CD14-positive monocyte (primary cell): Measurements from ENCODE around the gene LNPEP. TPM values are rescaled to one million over a fixed set of nuclear protein-coding genes. Genes with fewer than 3 reads are reported as not detected.

ENCODE experiments used
- DNase-seq, 3 donors: peaks; one replicate each; pipeline ENCODE4 v3.0.0-alpha.2; 2011 to 2022
- H2AFZ ChIP-seq: 2 replicates; pipeline ENCODE4 v1.6.0; 2012; ENCODE audit warnings: mild to moderate bottlenecking, low read depth, low read length, inconsistent platforms; ENCODE audit not compliant: insufficient read depth, poor library complexity, severe bottlenecking
- H3K27ac ChIP-seq, 2 donors: 1 replicate in 1 of 2; 2 replicates in 1 of 2; pipeline ENCODE4 v1.5.1; 2012 to 2013; ENCODE audit warnings: low read length in 2 of 2, control low read depth in 1 of 2, inconsistent platforms in 1 of 2, low read depth in 1 of 2, mild to moderate bottlenecking in 1 of 2
- H3K27me3 ChIP-seq, 2 donors: one replicate each; pipeline versions ENCODE4 v1.6.0 to v1.6.1; 2011 to 2013; ENCODE audit warnings: low read length in 2 of 2; ENCODE audit not compliant: control insufficient read depth in 2 of 2, insufficient read depth in 2 of 2
- H3K36me3 ChIP-seq, 2 donors: replicated peaks in 1 of 2; 1 replicate in 1 of 2; 2 replicates in 1 of 2; pipeline versions ENCODE4 v1.5.1 to v1.6.1; 2012 to 2013; ENCODE audit warnings: low read length in 2 of 2, control low read depth in 1 of 2, inconsistent platforms in 1 of 2, mild to moderate bottlenecking in 1 of 2; ENCODE audit not compliant: insufficient read depth in 2 of 2, control insufficient read depth in 1 of 2
- H3K4me1 ChIP-seq, 2 donors: 1 replicate in 1 of 2; 2 replicates in 1 of 2; pipeline versions ENCODE4 v1.5.1 to v1.6.1; 2012 to 2013; ENCODE audit warnings: low read length in 2 of 2, control low read depth in 1 of 2, inconsistent platforms in 1 of 2, mild to moderate bottlenecking in 1 of 2, moderate library complexity in 1 of 2; ENCODE audit not compliant: insufficient read depth in 2 of 2, control insufficient read depth in 1 of 2
- H3K4me2 ChIP-seq: replicated peaks from 2 replicates; pipeline ENCODE3; 2012; ENCODE audit warnings: low read length, moderate library complexity, mild to moderate bottlenecking; ENCODE audit not compliant: poor library complexity, severe bottlenecking; ENCODE audit errors: extremely low read depth
- H3K4me3 ChIP-seq, 3 experiments: fragments of 200-600 bp in 1 of 3; sonication (generic) in 1 of 3; replicated peaks in 1 of 3; 1 replicate in 2 of 3; 2 replicates in 1 of 3; pipeline ENCODE4 v1.5.1; 2011 to 2013; ENCODE audit warnings: low read length in 3 of 3, mild to moderate bottlenecking in 3 of 3, control low read depth in 2 of 3, low read depth in 2 of 3, inconsistent platforms in 1 of 3, moderate library complexity in 1 of 3
- H3K79me2 ChIP-seq: 2 replicates; pipeline ENCODE4 v1.6.0; 2012; ENCODE audit warnings: mild to moderate bottlenecking, control low read depth, inconsistent platforms, low read length, moderate library complexity; ENCODE audit not compliant: insufficient read depth
- H3K9ac ChIP-seq: 2 replicates; pipeline ENCODE4 v1.6.0; 2017; ENCODE audit warnings: low read length, mild to moderate bottlenecking; ENCODE audit not compliant: insufficient read depth, poor library complexity, severe bottlenecking
- H3K9me3 ChIP-seq, 2 donors: replicated peaks in 1 of 2; 1 replicate in 1 of 2; 2 replicates in 1 of 2; pipeline versions ENCODE4 v1.5.1 to v1.6.1; 2012 to 2013; ENCODE audit warnings: low read length in 2 of 2, control low read depth in 1 of 2; ENCODE audit not compliant: control insufficient read depth in 1 of 2, insufficient read depth in 1 of 2
- H4K20me1 ChIP-seq: 2 replicates; pipeline ENCODE4 v1.6.0; 2012; ENCODE audit warnings: mild to moderate bottlenecking, low read length, control low read depth, moderate library complexity; ENCODE audit not compliant: insufficient read depth
- H3K27ac Mint-ChIP-seq, 7 donors: one replicate each; pipeline ENCODE4 v1.8.0; 2020; ENCODE audit warnings: mild to moderate bottlenecking in 7 of 7, mixed read lengths in 7 of 7, moderate library complexity in 6 of 7, inconsistent platforms in 2 of 7
- H3K27me3 Mint-ChIP-seq, 3 donors: one replicate each; pipeline ENCODE4 v1.8.0; 2021 to 2022; ENCODE audit warnings: low read depth in 3 of 3, mild to moderate bottlenecking in 3 of 3, mixed read lengths in 3 of 3, moderate library complexity in 3 of 3, inconsistent platforms in 1 of 3
- H3K36me3 Mint-ChIP-seq, 2 donors: one replicate each; pipeline ENCODE4 v1.8.0; 2020; ENCODE audit warnings: mixed read lengths in 2 of 2, inconsistent platforms in 1 of 2, mild to moderate bottlenecking in 1 of 2
- H3K4me1 Mint-ChIP-seq: one replicate; pipeline ENCODE4 v1.8.0; 2020; ENCODE audit warnings: mild to moderate bottlenecking, mixed read lengths
- H3K4me3 Mint-ChIP-seq, 2 donors: one replicate each; pipeline ENCODE4 v1.8.0; 2020; ENCODE audit warnings: mild to moderate bottlenecking in 2 of 2, mixed read lengths in 2 of 2, moderate library complexity in 1 of 2
- H3K9me3 Mint-ChIP-seq, 7 donors: one replicate each; pipeline ENCODE4 v1.8.0; 2020 to 2022; ENCODE audit warnings: mixed read lengths in 7 of 7, mild to moderate bottlenecking in 6 of 7, moderate library complexity in 6 of 7, inconsistent platforms in 2 of 7
- CTCF ChIP-seq: fragments of 200-600 bp; IDR thresholded peaks from one replicate; pipeline ENCODE4 v1.8.0; 2022; ENCODE audit warnings: antibody characterized with exemption, mild to moderate bottlenecking
- WGBS: methylation state at CpG from one replicate; pipeline ENCODE4 v1.1.5; 2013; ENCODE audit warnings: missing lambda C conversion rate; ENCODE audit not compliant: insufficient coverage; 5-methylcytosine and 5-hydroxymethylcytosine counted together
- intact Hi-C, 2 donors: fragments of 100-400 bp; cut with micrococcal nuclease; formaldehyde crosslinking; loops; one replicate each; pipeline versions ENCODE4 v1.15.0 to v1.15.1; 2023
- polyA plus RNA-seq, 3 donors: library from polyadenylated mRNA; depleted of rRNA in 1 of 3; unstranded in 2 of 3; stranded (reverse) in 1 of 3; fragments of 300-500 nt in 2 of 3; fragments of >200 nt in 1 of 3; fragmentation: Illumina TruSeq in 2 of 3; gene quantifications; 1 replicate in 2 of 3; 2 replicates in 1 of 3; pipeline ENCODE4 v1.2.3, GENCODE V29; 2012 to 2021

Gene LNPEP
- polyA plus RNA-seq, 3 donors = 9.2 to 22.5 (median 14.5) TPM

DNA sequence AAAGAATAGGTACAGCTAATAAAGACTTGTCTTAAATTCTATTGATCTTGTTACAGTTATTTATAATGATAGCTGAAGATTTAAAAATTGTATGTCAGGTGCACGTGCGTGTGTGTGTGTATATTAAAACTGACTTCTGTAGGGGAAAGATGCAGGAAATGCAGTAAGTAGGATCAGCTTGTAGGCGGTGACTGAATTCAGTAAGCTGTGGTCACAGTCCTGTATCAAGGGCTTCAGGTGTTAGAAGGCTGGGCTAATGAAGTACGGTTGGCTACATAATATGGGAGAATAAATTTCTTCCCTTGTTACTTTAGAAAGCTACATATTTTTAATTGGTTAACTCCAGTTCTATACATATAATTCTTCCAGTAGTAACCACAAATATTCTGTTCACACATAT is 54.2 kb downstream of the LNPEP start:
- Histone ChIP-seq H3K4me3 (no peak overlapping the region), H3K4me2 (no peak overlapping the region), H3K27me3 (no peaks in the 10 kb centered on the region), H3K9ac (no peak overlapping the region), H3K27ac (no peak overlapping the region), H4K20me1 (peaks cover 13% of the 10 kb centered on the region), H2AFZ (no peak overlapping the region), H3K4me1 (no peaks in the 10 kb centered on the region), H3K79me2 (peaks cover 8% of the 10 kb centered on the region), H3K36me3 (peaks cover 62 to 96% of the 10 kb centered on the region in 2 donors), H3K9me3 (no peaks in the 10 kb centered on the region)
- intact Hi-C loops = loop anchor here in 1 of 2 donors (10.0 kb wide), 1 partner anchor 175 kb away; no protein-coding TSS in a partner anchor
- 100% methylated on average over 2 of the region's 4 CpGs for WGBS
- no peak for DNase-seq
- Mint-ChIP-seq H3K4me3 (no peak overlapping the region), H3K27ac (no peak overlapping the region), H3K27me3 (no peaks in the 10 kb centered on the region), H3K4me1 (no peaks in the 10 kb centered on the region), H3K9me3 (no peaks in the 10 kb centered on the region), H3K36me3 (peaks cover 64 to 69% of the 10 kb centered on the region in 2 donors)
- no peak for TF ChIP-seq CTCF

DNA sequence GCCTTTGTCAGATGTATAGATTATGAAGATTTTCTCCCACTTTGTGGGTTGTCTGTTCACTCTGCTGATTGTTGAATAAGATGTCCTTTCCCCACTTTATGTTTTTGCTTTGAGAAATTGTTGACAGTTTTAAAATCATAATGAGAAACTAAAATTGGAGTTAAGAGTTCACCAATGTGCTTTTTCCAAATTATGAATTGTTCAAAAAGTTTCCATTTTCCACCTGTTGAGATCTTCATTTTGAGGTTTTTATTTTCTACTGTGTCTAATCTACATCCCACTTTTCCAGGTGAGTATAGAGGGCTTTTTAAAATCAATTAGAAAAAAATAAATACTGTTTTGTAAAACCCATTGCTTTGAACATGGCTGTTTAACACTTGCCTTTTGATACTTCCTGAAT is 55.8 kb downstream of the LNPEP start:
- Histone ChIP-seq H2AFZ (no peak overlapping the region), H3K9ac (no peak overlapping the region), H4K20me1 (peaks cover 6% of the 10 kb centered on the region), H3K4me2 (no peak overlapping the region), H3K27me3 (no peaks in the 10 kb centered on the region), H3K36me3 (peaks cover 55 to 88% of the 10 kb centered on the region in 2 donors), H3K9me3 (no peaks in the 10 kb centered on the region), H3K4me3 (no peak overlapping the region), H3K27ac (no peak overlapping the region), H3K79me2 (peaks cover 8% of the 10 kb centered on the region), H3K4me1 (no peaks in the 10 kb centered on the region)
- peaks cover 0 to 3% (median 0%) of the 10 kb centered on the region in 3 donors for H3K27me3 Mint-ChIP-seq
- no peak overlapping the region for H3K27ac Mint-ChIP-seq
- no peaks in the 10 kb centered on the region for H3K4me1 Mint-ChIP-seq
- peaks cover 63 to 65% of the 10 kb centered on the region in 2 donors for H3K36me3 Mint-ChIP-seq
- H3K9me3 Mint-ChIP-seq = no peaks in the 10 kb centered on the region
- TF ChIP-seq CTCF = no peak
- intact Hi-C loops = loop anchor here in 1 of 2 donors (10.0 kb wide), 1 partner anchor 173 kb away; no protein-coding TSS in a partner anchor
- no peak overlapping the region for H3K4me3 Mint-ChIP-seq
- no peak for DNase-seq
